Stimulated activated CD4-positive, alpha-beta T cell treated with anti-CD3 and anti-CD28 coated beads, Interleukin-12 subunit alpha, Interleukin-12 subunit beta, amount 100 ng/mL, for 4 hours (primary cell): ENCODE measurements around the gene TFF3.

Experiments used
- DNase-seq: peaks from one replicate; pipeline ENCODE4 v3.0.0-alpha.2; 2020

Gene TFF3

GRCh38 chr21:42315296-42315891 is at the start of gene TFF3:
Gene TFF3 (minus strand): TSS chr21:42315409. CDS start chr21:42315374, 35 bp downstream.
- DNase-seq, result no peak

GRCh38 chr21:42364304-42364865 is 49.2 kb upstream of the TFF3 start:
- DNase-seq, result no peak

- DNase-seq, result no peak
These were observed 48.1 kb upstream of the TFF3 start for GRCh38 chr21:42363312-42363711.

GRCh38 chr21:42362700-42363099 is 47.5 kb upstream of the TFF3 start:
- DNase-seq, result no peak

GRCh38 chr21:42362198-42362597 is 47.0 kb upstream of the TFF3 start:
- no peak for DNase-seq

- no peak for DNase-seq
These were observed 46.1 kb upstream of the TFF3 start for GRCh38 chr21:42361286-42361685.

- no peak for DNase-seq
These were observed 45.1 kb upstream of the TFF3 start for GRCh38 chr21:42360317-42360716.

GRCh38 chr21:42358937-42359336 is 43.7 kb upstream of the TFF3 start:
- DNase-seq, result no peak

GRCh38 chr21:42358261-42358660 is 43.1 kb upstream of the TFF3 start:
- DNase-seq, result no peak

- no peak for DNase-seq
These were observed 42.1 kb upstream of the TFF3 start for GRCh38 chr21:42357307-42357706.

- no peak for DNase-seq
These were observed 41.4 kb upstream of the TFF3 start for GRCh38 chr21:42356650-42357049.

GRCh38 chr21:42356046-42356445 is 40.8 kb upstream of the TFF3 start:
- no peak for DNase-seq

- no peak for DNase-seq
These were observed 38.4 kb upstream of the TFF3 start for GRCh38 chr21:42353623-42354022.

- DNase-seq, result no peak
These were observed 37.4 kb upstream of the TFF3 start for GRCh38 chr21:42352441-42353095.

- no peak for DNase-seq
These were observed 36.6 kb upstream of the TFF3 start for GRCh38 chr21:42351626-42352440.

- DNase-seq, result no peak
These were observed 35.8 kb upstream of the TFF3 start, which contains the start of gene TFF2 for GRCh38 chr21:42350927-42351426. Gene TFF2 (minus strand): TSS chr21:42350994. CDS start chr21:42350957, 37 bp downstream.

- DNase-seq, result no peak
These were observed 35.2 kb upstream of the TFF3 start for GRCh38 chr21:42350318-42350910.

GRCh38 chr21:42349420-42350317 is 34.5 kb upstream of the TFF3 start:
- no peak for DNase-seq

- DNase-seq, result no peak
These were observed 33.6 kb upstream of the TFF3 start for GRCh38 chr21:42348762-42349161.

GRCh38 chr21:42347601-42348327 is 32.6 kb upstream of the TFF3 start:
- DNase-seq, result no peak
